Embryonic facial prominence (tissue), 1 donor: Measurements from ENCODE around the gene FGFRL1.

Experiments used
- DNase-seq: peaks from one replicate; pipeline ENCODE4 v3.0.0-alpha.2; 2016; ENCODE audit errors: extremely low spot score

FGFRL1 gene

DNA sequence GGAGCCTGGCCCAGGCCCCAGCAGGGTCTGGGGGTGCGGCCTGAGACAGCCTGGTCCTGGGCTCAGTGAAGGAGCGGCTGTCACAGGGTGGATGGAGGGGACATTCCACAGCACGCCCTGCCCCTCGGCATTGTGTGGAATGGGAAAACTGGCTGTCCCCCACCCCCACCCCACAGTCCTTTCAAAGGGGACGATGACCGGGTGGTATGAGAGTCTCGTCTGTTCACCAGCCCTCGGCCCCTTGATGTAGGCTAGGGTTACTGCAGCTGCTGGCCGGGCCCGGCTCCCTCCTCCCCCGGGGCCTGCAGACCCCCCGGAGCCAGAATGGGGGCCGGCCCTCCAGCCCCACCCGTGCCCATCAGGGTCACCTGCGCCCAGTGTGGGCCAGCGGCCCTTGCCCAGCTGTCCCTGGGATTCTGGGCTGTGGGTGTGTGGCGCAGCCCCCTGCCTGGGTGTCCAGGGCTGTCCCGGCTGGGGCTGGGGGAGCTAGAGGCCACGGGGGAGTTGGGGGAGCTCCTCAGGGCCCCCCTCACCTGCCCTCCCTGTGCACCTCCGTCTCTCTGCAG, 11.7 kb downstream of the FGFRL1 start:
- DNase-seq: no peak

DNA sequence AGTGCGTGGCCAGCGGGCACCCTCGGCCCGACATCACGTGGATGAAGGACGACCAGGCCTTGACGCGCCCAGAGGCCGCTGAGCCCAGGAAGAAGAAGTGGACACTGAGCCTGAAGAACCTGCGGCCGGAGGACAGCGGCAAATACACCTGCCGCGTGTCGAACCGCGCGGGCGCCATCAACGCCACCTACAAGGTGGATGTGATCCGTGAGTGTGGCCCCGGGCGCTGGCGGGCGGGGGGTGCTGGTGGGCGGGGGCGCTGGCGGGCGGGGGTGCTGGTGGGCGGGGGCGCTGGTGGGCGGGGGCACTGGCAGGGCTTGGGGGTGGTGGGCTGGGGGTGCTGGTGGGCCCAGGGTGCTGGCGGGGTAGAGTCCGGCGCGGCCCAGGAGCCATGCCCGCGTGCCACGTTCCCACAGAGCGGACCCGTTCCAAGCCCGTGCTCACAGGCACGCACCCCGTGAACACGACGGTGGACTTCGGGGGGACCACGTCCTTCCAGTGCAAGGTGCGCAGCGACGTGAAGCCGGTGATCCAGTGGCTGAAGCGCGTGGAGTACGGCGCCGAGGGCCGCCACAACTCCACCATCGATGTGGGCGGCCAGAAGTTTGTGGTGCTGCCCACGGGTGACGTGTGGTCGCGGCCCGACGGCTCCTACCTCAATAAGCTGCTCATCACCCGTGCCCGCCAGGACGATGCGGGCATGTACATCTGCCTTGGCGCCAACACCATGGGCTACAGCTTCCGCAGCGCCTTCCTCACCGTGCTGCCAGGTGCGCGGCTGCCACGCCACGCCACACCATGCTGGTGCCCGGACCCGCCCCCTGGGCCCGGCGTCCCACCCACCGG, 12.7 kb downstream of the FGFRL1 start:
- no peak for DNase-seq

DNA sequence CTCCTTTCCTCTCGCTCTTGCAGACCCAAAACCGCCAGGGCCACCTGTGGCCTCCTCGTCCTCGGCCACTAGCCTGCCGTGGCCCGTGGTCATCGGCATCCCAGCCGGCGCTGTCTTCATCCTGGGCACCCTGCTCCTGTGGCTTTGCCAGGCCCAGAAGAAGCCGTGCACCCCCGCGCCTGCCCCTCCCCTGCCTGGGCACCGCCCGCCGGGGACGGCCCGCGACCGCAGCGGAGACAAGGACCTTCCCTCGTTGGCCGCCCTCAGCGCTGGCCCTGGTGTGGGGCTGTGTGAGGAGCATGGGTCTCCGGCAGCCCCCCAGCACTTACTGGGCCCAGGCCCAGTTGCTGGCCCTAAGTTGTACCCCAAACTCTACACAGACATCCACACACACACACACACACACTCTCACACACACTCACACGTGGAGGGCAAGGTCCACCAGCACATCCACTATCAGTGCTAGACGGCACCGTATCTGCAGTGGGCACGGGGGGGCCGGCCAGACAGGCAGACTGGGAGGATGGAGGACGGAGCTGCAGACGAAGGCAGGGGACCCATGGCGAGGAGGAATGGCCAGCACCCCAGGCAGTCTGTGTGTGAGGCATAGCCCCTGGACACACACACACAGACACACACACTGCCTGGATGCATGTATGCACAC, 13.6 kb downstream of the FGFRL1 start:
- no peak for DNase-seq

DNA sequence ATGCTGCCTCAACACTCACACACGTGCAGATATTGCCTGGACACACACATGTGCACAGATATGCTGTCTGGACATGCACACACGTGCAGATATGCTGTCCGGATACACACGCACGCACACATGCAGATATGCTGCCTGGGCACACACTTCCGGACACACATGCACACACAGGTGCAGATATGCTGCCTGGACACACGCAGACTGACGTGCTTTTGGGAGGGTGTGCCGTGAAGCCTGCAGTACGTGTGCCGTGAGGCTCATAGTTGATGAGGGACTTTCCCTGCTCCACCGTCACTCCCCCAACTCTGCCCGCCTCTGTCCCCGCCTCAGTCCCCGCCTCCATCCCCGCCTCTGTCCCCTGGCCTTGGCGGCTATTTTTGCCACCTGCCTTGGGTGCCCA, 14.7 kb downstream of the FGFRL1 start:
- DNase-seq: no peak

DNA sequence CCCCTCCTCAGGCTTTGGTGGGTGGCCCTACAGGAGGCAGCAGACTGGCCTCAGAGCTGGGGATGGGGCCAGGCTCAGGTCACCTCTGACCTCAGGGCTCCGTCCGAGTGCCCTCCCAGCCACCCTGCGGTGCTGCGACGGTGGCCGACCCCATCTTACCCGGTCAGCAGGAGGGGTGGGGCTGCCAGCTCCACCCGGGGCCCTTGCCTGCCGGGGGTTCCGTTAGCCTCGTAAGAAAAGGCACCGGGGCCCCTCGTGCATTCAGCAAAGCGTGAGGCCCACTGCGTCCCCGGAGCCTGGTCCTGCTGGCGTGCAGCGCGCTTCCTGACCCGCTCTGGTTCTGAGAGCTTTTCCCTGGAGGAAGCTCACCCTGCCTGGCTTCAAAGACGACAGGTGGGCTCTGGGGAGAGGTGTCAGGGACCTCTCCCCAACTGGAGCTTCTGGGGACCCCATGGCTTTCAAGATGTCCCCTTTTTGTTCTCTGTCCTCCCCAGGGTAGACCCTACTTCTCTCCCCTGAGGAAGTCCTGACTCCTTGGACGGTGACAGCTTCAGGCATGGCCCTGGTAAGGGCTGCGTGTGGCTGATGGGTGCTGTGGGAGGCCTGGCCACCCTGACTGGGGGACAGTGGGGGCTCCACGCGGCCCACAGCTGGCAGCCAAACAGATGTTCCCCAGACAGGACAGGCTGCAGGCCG, 15.9 kb downstream of the FGFRL1 start:
- DNase-seq: no peak

DNA sequence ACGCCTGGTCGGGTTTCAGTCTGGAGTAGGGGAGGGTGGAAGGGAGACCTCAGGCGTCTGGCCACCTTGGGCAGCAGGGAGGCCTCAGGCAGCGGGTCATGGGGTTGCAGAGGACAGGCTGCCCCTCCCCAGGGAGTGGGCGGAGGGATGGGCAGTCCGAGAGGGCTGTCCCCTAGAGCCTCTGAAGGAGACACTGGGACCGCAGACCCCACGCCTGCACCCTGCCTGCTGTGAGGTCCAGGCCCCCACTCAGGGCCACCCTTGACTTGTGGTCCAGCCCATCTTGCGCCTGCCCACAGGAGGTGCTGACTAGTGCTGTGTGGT, 16.5 kb downstream of the FGFRL1 start:
- no peak for DNase-seq

DNA sequence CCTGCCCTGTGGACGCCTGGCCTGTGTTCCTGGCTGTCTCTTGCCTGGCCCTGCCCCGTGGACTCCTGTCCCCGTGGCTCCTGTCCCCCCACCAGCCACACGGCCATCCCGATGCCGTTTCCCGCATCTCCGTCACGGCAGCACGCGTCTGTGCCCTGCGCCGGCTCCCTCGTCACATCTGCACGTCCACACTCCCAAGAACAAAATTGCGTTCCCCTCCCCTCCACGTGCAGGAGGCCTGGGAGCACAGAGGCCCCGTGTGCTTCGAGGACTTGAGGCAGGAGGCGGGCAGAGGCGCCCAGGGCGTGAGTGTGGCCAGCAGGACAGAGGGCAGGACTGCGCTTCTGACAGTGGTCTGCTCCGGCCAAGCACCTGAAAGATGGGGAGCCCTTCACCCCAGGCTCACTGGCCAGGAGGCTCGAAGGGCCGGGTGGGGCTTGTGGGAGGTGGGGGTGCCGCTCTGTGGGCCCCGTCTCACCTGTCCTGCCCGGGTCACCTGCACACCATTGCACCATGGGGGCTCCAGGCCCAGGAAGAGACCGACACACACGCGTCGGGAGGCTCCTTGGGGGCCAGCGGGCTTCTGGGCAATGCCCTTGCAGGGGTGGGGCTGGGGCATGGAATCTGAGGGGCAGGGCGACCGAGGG, 17.3 kb downstream of the FGFRL1 start:
- no peak for DNase-seq

DNA sequence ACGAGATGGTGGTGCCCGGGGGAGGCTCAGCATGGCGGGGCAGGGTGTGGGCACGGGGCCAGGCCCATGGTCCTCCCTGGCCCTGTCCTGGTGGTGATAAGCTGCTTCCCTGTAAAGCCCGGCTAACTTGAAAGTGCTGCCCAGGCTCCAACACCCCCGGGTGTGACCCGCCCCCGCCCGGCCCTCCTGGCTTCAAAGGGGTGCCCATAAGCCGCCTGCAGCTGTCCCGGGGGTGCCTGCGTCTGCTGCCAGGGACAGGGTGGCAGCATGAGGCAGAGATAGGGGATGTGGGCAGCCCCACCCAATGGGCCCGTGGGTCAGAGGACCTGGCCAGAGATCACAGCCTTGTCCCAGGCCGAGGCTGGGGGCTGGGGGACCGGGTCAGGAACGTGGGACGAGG, 18.1 kb downstream of the FGFRL1 start:
- DNase-seq: no peak

DNA sequence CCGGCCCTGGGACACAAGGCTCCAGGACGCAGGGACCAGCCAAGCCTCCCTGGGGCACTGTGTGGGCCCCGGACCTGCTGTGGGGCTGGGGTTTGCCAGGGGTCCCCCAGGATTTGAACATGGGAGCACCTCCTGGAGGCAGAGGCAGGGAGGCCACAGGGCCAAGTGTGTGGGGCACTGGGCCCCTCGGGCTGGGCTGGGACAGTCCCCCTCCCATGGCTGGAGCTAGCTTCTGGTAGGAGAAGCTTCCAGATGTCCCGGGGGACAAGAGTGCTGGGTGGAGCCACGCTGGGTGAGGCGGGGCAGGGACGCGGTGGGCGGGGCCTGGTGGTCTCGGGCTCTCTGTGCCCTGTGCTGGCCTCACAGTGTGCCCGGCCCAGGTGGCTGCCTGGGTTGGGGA, 18.6 kb downstream of the FGFRL1 start:
- no peak for DNase-seq

DNA sequence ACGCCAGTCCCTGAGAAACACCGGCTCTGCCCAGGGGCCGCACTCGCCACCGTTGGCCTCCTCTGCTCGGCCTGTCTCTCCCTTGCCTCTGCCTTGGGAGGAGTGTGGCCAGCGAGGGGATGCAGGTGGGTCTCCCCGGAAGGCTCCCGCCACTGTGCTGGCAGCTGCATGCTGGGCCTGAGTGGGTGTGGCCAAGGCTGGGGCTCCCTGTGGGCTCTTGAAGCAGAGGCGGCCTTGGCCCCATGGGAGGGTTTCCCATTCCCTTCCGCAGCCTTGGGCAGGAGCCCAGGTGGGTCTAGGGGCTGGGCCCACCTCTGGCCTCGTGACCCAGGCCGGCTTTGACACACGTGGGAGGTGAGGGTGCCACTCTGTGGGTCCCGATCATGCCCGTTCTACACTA, 19.1 kb downstream of the FGFRL1 start:
- no peak for DNase-seq

DNA sequence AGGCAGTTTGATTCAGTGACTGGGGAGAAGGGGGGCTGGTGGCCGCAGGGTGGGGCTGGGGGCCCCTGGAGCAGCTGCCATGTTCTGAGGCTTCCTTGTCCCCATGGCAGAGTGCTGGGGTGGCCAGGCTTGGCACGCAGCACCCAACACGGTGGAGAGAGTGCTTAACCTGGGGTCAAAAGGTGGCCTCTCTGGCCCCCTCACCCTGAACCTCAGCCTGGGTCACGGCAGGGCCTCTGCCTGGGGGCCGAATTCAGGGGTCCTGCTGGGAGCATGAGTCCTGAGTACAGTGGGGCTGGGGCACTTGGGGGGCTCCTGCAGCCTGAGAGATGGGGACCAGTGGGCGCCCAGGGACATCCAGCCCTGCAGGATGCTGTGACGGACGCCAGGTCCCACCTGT, 19.9 kb downstream of the FGFRL1 start:
- no peak for DNase-seq

DNA sequence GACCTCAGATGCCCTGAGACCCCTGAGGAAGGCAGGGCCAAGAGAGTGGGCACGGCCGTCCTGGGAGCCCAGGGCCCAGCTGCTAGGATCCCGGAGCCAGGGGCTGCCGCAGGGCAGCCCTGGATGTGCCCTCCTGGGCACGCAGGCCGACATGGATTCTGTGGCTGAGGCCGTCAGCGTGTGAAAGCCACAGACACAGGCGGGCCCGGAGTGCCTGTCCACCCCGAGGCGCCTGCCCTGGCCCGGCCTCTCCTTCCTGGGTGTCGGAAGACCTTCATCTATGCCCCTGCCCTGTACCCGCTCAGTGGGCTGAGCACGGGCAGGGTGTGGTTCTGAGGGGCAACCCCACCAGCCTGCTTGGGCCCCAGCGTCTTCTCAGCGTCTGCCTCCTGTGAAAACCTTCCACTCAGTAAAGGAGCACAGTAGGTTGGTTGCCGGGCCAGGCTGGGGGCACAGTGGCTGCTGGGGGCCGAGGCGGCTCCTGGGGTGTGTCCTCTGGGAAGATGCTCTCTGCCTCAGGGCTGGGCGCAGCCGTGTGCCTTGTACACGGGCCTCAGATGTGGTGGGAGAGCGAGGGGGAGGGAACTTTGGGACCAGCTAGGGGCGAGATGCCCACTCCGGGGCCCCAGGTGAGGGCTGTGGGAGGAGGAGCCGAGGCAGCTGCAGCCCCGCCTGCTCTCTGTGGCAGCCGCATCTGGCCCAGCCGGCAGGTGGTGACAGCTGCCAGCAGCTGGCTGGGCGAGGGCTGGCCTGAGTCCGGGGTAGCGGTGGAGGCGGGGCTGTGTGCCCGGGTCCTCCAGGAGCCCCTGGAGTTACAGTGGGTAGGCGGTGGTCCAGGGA, 20.8 kb downstream of the FGFRL1 start:
- no peak for DNase-seq

DNA sequence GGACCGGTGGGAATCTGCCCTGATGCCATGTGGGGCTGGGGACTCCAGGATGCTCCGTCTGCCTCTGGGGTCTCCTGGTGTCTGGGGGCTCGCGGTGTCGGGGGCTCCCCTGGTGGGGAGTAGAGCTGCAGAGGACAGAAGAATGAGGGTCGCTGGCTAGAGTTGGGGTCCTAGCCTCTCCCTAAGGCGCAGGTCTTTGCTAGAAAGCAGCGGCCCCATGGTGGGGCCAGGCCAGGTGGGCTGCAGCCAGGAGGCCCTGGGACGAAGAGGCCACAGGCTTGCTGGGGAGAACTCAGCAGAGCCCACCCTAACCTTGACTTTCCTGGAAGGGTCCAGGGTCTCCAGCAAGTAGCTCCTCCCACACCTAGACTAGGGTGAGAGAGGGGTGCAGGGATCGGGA, 21.4 kb downstream of the FGFRL1 start:
- DNase-seq: no peak

DNA sequence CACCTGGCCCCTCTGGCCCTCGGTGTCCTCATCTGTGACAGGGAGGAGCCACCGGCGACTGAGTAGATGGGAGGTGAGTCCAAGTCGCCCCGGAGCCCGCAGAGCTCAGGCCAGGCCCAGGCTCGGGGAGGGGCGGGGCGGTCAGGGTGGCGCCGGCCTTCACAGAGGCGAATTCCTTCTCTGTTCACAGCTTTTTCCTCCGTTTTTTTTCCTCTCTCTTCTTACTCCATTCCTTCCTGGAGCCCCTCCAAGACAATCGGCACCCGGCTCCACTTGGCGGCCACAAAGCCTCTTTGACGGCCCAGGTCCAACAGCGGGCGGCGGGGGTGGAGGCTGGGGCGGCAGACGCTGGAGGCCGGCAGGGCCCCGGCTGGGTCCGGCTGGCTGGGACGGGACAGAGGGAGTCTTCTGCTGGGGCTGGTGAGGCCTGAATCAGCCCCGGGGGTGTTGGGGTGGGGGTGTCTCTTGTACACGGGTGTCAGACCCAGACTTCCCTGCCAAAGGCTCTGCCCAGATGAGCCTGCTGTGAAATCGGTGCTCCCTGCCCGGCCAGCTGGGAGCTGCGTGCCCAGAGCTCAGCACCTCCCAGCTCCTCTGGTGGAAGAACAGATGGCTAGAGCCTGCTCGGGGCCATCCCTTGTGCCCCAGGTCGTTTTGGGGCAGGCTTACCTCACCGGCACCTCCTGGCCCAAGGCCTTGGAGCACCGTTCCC, 22.6 kb downstream of the FGFRL1 start:
- no peak for DNase-seq

DNA sequence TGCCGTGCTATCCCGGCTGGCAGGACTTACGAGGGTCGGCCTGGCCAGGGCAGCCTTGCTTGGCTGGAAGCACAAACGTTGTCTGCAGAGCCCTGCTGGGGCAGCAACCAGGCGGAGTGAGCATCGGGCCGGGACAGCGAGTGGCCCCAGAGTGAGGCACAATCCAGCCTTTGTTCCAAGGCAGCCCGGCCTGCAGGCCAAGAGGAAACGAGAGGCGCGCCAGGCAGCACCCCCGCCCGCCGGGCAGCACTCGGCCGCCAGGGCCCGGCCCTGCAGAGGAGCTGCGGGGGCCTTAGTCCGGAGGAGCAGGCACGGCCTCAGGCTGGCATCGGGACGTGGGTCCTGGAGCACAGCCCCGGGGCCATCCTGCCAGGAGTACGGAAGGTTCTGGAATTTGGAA, 24.1 kb downstream of the FGFRL1 start:
- no peak for DNase-seq

DNA sequence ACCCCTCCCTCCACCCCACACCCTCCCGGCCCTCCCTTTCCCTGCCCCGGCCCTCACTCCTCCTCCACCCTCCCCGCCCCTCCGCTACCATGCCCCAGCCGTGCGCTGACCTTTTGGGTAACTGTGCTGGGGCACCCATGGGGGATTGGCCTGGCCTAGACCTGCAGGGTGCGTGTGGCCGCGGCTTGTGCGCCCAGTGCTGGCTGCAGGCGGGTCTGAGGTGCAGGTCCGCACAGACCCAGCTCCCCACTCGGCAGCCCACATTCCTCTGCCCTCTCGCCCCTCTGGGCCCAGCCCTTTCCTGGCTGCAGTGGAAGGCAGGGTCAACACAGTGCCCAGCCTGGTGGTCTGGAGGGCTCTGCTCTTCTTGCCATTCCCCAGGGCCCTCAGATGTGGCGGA, 24.7 kb downstream of the FGFRL1 start:
- no peak for DNase-seq

DNA sequence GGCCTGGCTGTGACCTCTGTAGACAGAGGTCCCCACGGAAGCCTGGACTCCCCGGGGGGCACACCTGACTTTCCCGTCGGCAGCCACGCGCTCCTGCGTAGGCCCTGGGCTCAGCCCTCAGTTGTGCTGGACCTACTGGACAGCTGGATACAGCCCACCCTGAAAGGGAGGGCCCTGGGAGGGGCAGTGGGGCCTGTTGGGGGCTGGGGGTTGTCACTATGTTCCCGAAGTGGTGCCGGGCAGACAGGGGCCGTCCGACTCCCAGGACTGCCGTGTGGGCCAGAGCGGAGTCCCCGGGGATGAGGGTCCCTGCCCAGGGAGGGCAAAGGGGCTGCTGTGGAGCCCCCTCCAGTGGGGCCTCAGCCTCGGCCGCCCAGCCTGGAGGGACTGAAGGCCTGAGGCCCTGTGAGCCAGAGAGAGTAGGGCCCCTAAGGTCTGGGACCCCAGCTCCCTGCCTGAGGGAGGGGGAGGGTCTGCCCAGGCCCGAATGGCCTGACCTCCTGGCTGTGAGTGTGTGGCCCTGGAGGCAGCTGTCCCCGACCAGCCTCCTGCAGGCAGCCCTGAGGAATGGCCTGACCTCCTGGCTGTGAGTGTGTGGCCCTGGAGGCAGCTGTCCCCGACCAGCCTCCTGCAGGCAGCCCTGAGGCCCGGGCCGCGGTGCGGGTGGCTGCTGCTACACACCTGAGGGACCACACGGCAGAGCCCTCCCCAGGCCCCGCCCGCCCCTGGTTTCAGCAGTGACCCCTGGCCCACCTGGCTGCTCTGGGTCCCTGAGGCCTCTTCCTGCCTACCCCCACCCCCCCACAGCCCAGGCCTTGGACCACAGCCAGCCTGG, 25.8 kb downstream of the FGFRL1 start:
- DNase-seq: no peak

DNA sequence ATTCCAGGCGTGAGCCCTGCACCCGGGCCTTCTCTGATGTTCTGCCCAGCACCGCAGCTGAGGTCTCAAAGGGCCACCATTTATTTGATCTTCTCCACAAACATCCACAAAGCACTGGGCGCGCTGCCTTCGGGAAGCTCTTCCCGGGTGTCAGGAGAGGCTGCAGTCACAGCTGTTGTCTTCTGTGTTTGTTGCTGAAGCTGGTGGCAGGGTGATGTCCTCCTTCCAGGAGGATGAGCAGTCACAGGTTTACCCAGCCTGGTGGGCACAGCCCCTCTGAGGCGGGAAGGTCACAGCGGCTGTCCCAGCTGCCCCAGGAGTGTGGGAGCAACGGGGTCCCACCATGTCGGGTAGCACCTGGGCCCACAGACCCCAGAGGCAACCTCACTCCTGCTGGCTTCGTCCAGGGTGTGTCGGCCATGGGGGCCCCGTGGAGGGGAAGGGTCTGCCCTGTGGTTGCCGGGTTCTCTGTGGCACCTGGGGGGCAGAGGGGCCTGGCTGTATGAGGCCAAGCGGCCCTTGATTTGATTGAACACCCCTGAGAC, 27.6 kb downstream of the FGFRL1 start:
- no peak for DNase-seq
